SK-N-SH (cell line): ENCODE results near the gene RNU6-9. TPM values are rescaled to one million over a fixed set of nuclear protein-coding genes. Genes with fewer than 3 reads are reported as not detected.
A peak's percentile ranks its signal among the peaks of the same experiment; 100 is the strongest.

Experiments
- CTCF ChIA-PET: fragments of 300-600, 350-600 bp; formaldehyde crosslinking; extraction: SDS; loops from one replicate; lab custom pipeline; 2021; lab: Yijun Ruan, JAX
- POLR2A ChIA-PET: fragments of 350-600 bp; sonication (Branson Sonifier 250); formaldehyde crosslinking; extraction: SDS; loops from one replicate; lab custom pipeline; 2020; ENCODE audit warnings: antibody characterized with exemption, inconsistent platforms; lab: Yijun Ruan, JAX
- DNase-seq: peaks from one replicate; pipeline ENCODE4 v3.0.0; 2012
- H2AFZ ChIP-seq: fragments of 200-600 bp; sonication (generic); 2 replicates; pipeline ENCODE4 v1.8.1; 2016; ENCODE audit warnings: antibody characterized with exemption, mild to moderate bottlenecking, low read depth
- H3F3A ChIP-seq: fragments of 200-600 bp; sonication (generic); replicated peaks from 2 replicates; pipeline ENCODE3; 2016; ENCODE audit warnings: antibody characterized with exemption, mild to moderate bottlenecking; ENCODE audit not compliant: insufficient read depth
- H3K27ac ChIP-seq, 2 experiments: fragments of 200-500 bp in 1 of 2; fragments of 200-600 bp in 1 of 2; sonication (Bioruptor generic) in 1 of 2; sonication (generic), shearing (Covaris generic) in 1 of 2; 2 replicates each; pipeline versions ENCODE4 v1.5.1 to v1.6.1; 2014 to 2016; ENCODE audit warnings: low read depth in 2 of 2, inconsistent platforms in 1 of 2, low read length in 1 of 2, mild to moderate bottlenecking in 1 of 2, mixed read lengths in 1 of 2
- H3K27me3 ChIP-seq: fragments of 200-600 bp; sonication (generic), shearing (Covaris generic); 2 replicates; pipeline ENCODE4 v1.6.1; 2016; ENCODE audit warnings: mixed run types; ENCODE audit not compliant: insufficient read depth
- H3K36me3 ChIP-seq, 2 experiments: fragments of 200-500 bp in 1 of 2; fragments of 200-600 bp in 1 of 2; sonication (Bioruptor generic) in 1 of 2; sonication (generic) in 1 of 2; replicated peaks in 1 of 2; 2 replicates each; pipeline versions ENCODE3 to v1.5.1; 2014 to 2016; ENCODE audit warnings: low read length in 1 of 2, mild to moderate bottlenecking in 1 of 2; ENCODE audit not compliant: insufficient read depth in 2 of 2, control insufficient read depth in 1 of 2
- H3K4me1 ChIP-seq, 2 experiments: fragments of 200-500 bp in 1 of 2; fragments of 200-600 bp in 1 of 2; sonication (Bioruptor generic) in 1 of 2; sonication (generic), shearing (Covaris generic) in 1 of 2; 2 replicates each; pipeline versions ENCODE4 v1.5.1 to v1.6.1; 2014 to 2016; ENCODE audit warnings: low read depth in 1 of 2, low read length in 1 of 2, mixed run types in 1 of 2; ENCODE audit not compliant: insufficient read depth in 2 of 2, control insufficient read depth in 1 of 2
- H3K4me2 ChIP-seq: fragments of 200-600 bp; sonication (generic), shearing (Covaris generic); 2 replicates; pipeline ENCODE4 v1.6.1; 2017; ENCODE audit warnings: mixed run types
- H3K4me3 ChIP-seq, 2 experiments: fragments of 200-500 bp in 1 of 2; fragments of 200-600 bp in 1 of 2; sonication (Bioruptor generic) in 1 of 2; sonication (generic), shearing (Covaris generic) in 1 of 2; 2 replicates each; pipeline versions ENCODE4 v1.5.1 to v1.8.1; 2014 to 2016; ENCODE audit warnings: low read depth in 2 of 2, inconsistent platforms in 1 of 2, low read length in 1 of 2, mild to moderate bottlenecking in 1 of 2, mixed read lengths in 1 of 2, moderate library complexity in 1 of 2
- H3K79me2 ChIP-seq: fragments of 200-600 bp; sonication (generic); 2 replicates; pipeline ENCODE4 v1.8.1; 2017; ENCODE audit warnings: mild to moderate bottlenecking; ENCODE audit not compliant: insufficient read depth
- H3K9ac ChIP-seq: fragments of 200-600 bp; sonication (generic); 2 replicates; pipeline ENCODE4 v1.6.1; 2017; ENCODE audit warnings: mixed run types
- H3K9me2 ChIP-seq: fragments of 200-600 bp; sonication (generic); 2 replicates; pipeline ENCODE4 v1.6.1; 2017; ENCODE audit warnings: mixed run types
- H3K9me3 ChIP-seq: fragments of 200-600 bp; sonication (generic); 2 replicates; pipeline ENCODE4 v1.6.1; 2017; ENCODE audit warnings: mixed run types, mild to moderate bottlenecking, moderate library complexity
- H4K20me1 ChIP-seq: fragments of 200-600 bp; sonication (generic); 2 replicates; pipeline ENCODE4 v1.6.1; 2017; ENCODE audit warnings: mild to moderate bottlenecking, mixed run types; ENCODE audit not compliant: insufficient read depth
- ELF1 ChIP-seq: IDR thresholded peaks from 2 replicates; pipeline ENCODE4 v1.4.0; 2012
- FOSL2 ChIP-seq: IDR thresholded peaks from 2 replicates; pipeline ENCODE4 v1.4.0; 2012; ENCODE audit warnings: low read depth, mild to moderate bottlenecking, moderate library complexity, borderline replicate concordance
- FOXJ3 ChIP-seq: sonication (generic); formaldehyde crosslinking; IDR thresholded peaks from 2 replicates; pipeline ENCODE4 v1.5.1; 2020; ENCODE audit warnings: mild to moderate bottlenecking, missing genetic modification reagents
- GABPA ChIP-seq: IDR thresholded peaks from 2 replicates; pipeline ENCODE4 v1.4.0; 2012; ENCODE audit warnings: low read depth, mild to moderate bottlenecking
- GATA2 ChIP-seq: sonication (generic); formaldehyde crosslinking; IDR thresholded peaks from 2 replicates; pipeline ENCODE4 v1.5.0; 2020; ENCODE audit warnings: mild to moderate bottlenecking, missing genetic modification reagents
- MEF2A ChIP-seq: IDR thresholded peaks from 2 replicates; pipeline ENCODE4 v1.4.0; 2012; ENCODE audit warnings: low read depth, borderline replicate concordance
- NFIC ChIP-seq: IDR thresholded peaks from 2 replicates; pipeline ENCODE4 v1.4.0; 2012; ENCODE audit warnings: borderline replicate concordance
- POLR2AphosphoS5 ChIP-seq: IDR thresholded peaks from 2 replicates; pipeline ENCODE4 v1.6.1; 2012; ENCODE audit warnings: low read depth, low read length
- RAD21 ChIP-seq: IDR thresholded peaks from 2 replicates; pipeline ENCODE4 v1.6.1; 2012; ENCODE audit warnings: mild to moderate bottlenecking, low read length
- RCOR1 ChIP-seq: fragments of 150-350 bp; IDR thresholded peaks from 2 replicates; pipeline ENCODE4 v1.6.1; 2017; ENCODE audit warnings: antibody characterized with exemption, low read length
- REST ChIP-seq: IDR thresholded peaks from 2 replicates; pipeline ENCODE4 v1.6.1; 2012; ENCODE audit warnings: mild to moderate bottlenecking, low read depth, low read length, moderate library complexity
- SMC3 ChIP-seq: IDR thresholded peaks from 2 replicates; pipeline ENCODE4 v1.6.1; 2012; ENCODE audit warnings: low read depth, low read length, improper control_type of control experiment
- TAF1 ChIP-seq: IDR thresholded peaks from 2 replicates; pipeline ENCODE4 v1.6.1; 2012; ENCODE audit warnings: low read depth, mild to moderate bottlenecking, low read length, moderate library complexity, borderline replicate concordance
- WGBS: methylation state at CpG from one replicate; pipeline ENCODE4 v1.1.6; 2017; ENCODE audit warnings: low lambda C conversion rate; 5-methylcytosine and 5-hydroxymethylcytosine counted together
- polyA plus RNA-seq, 3 experiments: library from polyadenylated mRNA; depleted of rRNA; stranded (reverse); fragments of >200 nt; gene quantifications; 2 replicates each; pipeline ENCODE4 v1.2.3, GENCODE V29; 2012
- TF ChIP-seq, protein P1 (sequence below): fragments of 200-600 bp; sonication (generic); IDR thresholded peaks from 2 replicates; pipeline ENCODE4 v1.6.1; 2017; ENCODE audit warnings: antibody characterized with exemption, mild to moderate bottlenecking, moderate library complexity

Gene RNU6-9
- polyA plus RNA-seq, 1 of the 3 experiments (the other 2 are of a cell fraction) = not detected

GRCh38 chr19:913080-913748 lies 19.9 kb downstream of the RNU6-9 start, which contains the start of gene R3HDM4:
Gene R3HDM4 (minus strand): TSS chr19:913219. CDS start chr19:913157, 62 bp downstream.
- no peaks in the 10 kb centered on the region for H3K9me3 ChIP-seq
- H2AFZ ChIP-seq = peak within 1 kb of the TSS; percentile 87
- H3K4me2 ChIP-seq = peak within 1 kb of the TSS; percentile 89
- ChIA-PET POLR2A (no interaction called here), CTCF (interaction anchor here (0.9 to 1.4 kb wide), 3 partner anchors 10 to 140 kb away, joined by 3 to 6 read pairs (median 3); no protein-coding TSS in a partner anchor)
- H4K20me1 ChIP-seq = peaks cover 18% of the 10 kb centered on the region
- H3K4me1 ChIP-seq = peaks cover 0 to 12% of the 10 kb centered on the region in 2 experiments; a peak in 2 of 4 replicates
- WGBS = 8% methylated on average over 35 of the region's 76 CpGs
- peak within 1 kb of the TSS; percentile 78 for H3K9ac ChIP-seq
- H3F3A ChIP-seq = peaks cover 10% of the 10 kb centered on the region
- peak within 1 kb of the TSS; percentile 70 to 73 for H3K4me3 ChIP-seq
- H3K27ac ChIP-seq = peak within 1 kb of the TSS; percentile 6 to 74; a peak in 2 of 4 replicates
- H3K27me3 ChIP-seq = peaks cover 16% of the 10 kb centered on the region
- peak; percentile 96 for DNase-seq
- no peaks in the 10 kb centered on the region for H3K9me2 ChIP-seq
- TF ChIP-seq GATA2 (no peak), GABPA (peak; percentile 54), ELF1 (0 out of 2 replicates have a peak, but pooled peaks have one; percentile 33), TAF1 (0 out of 2 replicates have a peak, but pooled peaks have one; percentile 18), POLR2AphosphoS5 (peak; percentile 61; the same call in 1 of the 2 replicates)
- H3K36me3 ChIP-seq = no peaks in the 10 kb centered on the region
- H3K79me2 ChIP-seq = peaks cover 35% of the 10 kb centered on the region

- ChIA-PET POLR2A (no interaction called here), CTCF (interaction anchor here (0.5 to 11.2 kb wide), 4 partner anchors 53 to 339 kb away, joined by 3 to 161 read pairs (median 19); partner anchors contain the start of genes CFD and WDR18)
- peak overlapping the region; percentile 63; the same call in 1 of the 2 replicates for H3K4me2 ChIP-seq
- no peak overlapping the region for H2AFZ ChIP-seq
- 30% methylated on average over 23 of the region's 35 CpGs for WGBS
- H4K20me1 ChIP-seq = no peaks in the 10 kb centered on the region
- DNase-seq = peak; percentile 71
- peak overlapping the region in 1 of 2 experiments; percentile 34; a peak in 1 of 4 replicates for H3K4me3 ChIP-seq
- peaks cover 3% of the 10 kb centered on the region; the same call in 1 of the 2 replicates for H3K79me2 ChIP-seq
- H3K9me2 ChIP-seq = no peaks in the 10 kb centered on the region
- TF ChIP-seq REST = no peak
- no peak for TF ChIP-seq FOSL2
- no peak for TF ChIP-seq RCOR1
- TF ChIP-seq TAF1 = no peak
- no peak for TF ChIP-seq MEF2A
- TF ChIP-seq SMC3 = no peak
- no peak for TF ChIP-seq RAD21
- no peak for TF ChIP-seq NFIC
- TF ChIP-seq, protein P1, sequence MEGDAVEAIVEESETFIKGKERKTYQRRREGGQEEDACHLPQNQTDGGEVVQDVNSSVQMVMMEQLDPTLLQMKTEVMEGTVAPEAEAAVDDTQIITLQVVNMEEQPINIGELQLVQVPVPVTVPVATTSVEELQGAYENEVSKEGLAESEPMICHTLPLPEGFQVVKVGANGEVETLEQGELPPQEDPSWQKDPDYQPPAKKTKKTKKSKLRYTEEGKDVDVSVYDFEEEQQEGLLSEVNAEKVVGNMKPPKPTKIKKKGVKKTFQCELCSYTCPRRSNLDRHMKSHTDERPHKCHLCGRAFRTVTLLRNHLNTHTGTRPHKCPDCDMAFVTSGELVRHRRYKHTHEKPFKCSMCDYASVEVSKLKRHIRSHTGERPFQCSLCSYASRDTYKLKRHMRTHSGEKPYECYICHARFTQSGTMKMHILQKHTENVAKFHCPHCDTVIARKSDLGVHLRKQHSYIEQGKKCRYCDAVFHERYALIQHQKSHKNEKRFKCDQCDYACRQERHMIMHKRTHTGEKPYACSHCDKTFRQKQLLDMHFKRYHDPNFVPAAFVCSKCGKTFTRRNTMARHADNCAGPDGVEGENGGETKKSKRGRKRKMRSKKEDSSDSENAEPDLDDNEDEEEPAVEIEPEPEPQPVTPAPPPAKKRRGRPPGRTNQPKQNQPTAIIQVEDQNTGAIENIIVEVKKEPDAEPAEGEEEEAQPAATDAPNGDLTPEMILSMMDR = no peak
- TF ChIP-seq FOXJ3 = no peak
- H3K9ac ChIP-seq = no peak overlapping the region
- peaks cover 17% of the 10 kb centered on the region for H3F3A ChIP-seq
- H3K9me3 ChIP-seq = no peaks in the 10 kb centered on the region
- peaks cover 0 to 15% of the 10 kb centered on the region in 2 experiments; a peak in 2 of 4 replicates for H3K4me1 ChIP-seq
- no peak overlapping the region for H3K27ac ChIP-seq
- peaks cover 41% of the 10 kb centered on the region for H3K27me3 ChIP-seq
- no peaks in the 10 kb centered on the region for H3K36me3 ChIP-seq
Observed at GRCh38 chr19:916645-917322, 23.5 kb downstream of the RNU6-9 start.
